Breast epithelium (tissue), 3 donors: Measurements from ENCODE around the gene MREG.

Experiments used
- POLR2A ChIP-seq: fragments of 450-650 bp; IDR thresholded peaks from one replicate; pipeline ENCODE4 v1.6.1; 2016; ENCODE audit warnings: antibody characterized with exemption, mild to moderate bottlenecking, moderate library complexity
- TF ChIP-seq, protein P1 (sequence below), 3 donors: fragments of 450-650 bp; IDR thresholded peaks; one replicate each; pipeline ENCODE4 v1.5.1; 2016 to 2017; ENCODE audit warnings: antibody characterized with exemption in 3 of 3, mild to moderate bottlenecking in 3 of 3, moderate library complexity in 3 of 3

DNA sequence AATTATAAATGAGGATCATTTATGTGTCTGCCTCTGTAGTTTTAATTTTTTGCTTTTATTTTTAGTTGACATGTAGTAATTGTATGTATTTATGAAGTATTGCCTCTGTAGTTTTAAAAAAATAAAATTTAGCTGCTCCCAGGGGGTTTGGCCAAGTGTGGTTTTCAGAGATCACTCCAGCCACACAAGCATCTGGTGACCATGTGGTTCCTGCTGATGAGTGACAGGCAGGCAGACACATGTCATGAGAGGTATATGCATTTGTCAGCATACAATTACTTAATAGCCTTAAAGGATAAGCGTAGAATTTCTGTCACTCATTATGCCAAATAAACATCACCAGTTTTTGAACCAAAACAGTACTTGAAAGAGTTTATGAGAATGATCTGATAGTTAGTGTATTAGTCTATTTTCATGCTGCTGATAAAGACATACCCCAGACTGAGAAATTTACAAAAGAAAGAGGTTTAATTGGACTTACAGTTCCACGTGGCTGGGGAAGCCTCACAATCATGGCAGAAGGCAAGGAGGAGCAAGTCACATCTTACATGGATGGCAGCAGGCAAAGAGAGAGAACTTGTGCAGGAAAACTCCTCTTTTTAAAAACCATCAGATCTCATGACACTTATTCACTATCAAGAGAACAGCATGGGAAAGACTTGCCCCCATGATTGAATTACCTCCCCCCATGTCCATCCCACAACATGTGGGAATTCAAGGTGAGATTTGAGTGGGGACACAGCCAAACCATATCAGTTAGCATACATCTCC, 29.6 kb downstream of the MREG start:
- TF ChIP-seq, protein P1, sequence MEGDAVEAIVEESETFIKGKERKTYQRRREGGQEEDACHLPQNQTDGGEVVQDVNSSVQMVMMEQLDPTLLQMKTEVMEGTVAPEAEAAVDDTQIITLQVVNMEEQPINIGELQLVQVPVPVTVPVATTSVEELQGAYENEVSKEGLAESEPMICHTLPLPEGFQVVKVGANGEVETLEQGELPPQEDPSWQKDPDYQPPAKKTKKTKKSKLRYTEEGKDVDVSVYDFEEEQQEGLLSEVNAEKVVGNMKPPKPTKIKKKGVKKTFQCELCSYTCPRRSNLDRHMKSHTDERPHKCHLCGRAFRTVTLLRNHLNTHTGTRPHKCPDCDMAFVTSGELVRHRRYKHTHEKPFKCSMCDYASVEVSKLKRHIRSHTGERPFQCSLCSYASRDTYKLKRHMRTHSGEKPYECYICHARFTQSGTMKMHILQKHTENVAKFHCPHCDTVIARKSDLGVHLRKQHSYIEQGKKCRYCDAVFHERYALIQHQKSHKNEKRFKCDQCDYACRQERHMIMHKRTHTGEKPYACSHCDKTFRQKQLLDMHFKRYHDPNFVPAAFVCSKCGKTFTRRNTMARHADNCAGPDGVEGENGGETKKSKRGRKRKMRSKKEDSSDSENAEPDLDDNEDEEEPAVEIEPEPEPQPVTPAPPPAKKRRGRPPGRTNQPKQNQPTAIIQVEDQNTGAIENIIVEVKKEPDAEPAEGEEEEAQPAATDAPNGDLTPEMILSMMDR (IDR thresholded peaks at IDR 0.05) = no peak
- no peak for TF ChIP-seq POLR2A
